ENCODE measurements around the gene BCAR3.

DNA sequence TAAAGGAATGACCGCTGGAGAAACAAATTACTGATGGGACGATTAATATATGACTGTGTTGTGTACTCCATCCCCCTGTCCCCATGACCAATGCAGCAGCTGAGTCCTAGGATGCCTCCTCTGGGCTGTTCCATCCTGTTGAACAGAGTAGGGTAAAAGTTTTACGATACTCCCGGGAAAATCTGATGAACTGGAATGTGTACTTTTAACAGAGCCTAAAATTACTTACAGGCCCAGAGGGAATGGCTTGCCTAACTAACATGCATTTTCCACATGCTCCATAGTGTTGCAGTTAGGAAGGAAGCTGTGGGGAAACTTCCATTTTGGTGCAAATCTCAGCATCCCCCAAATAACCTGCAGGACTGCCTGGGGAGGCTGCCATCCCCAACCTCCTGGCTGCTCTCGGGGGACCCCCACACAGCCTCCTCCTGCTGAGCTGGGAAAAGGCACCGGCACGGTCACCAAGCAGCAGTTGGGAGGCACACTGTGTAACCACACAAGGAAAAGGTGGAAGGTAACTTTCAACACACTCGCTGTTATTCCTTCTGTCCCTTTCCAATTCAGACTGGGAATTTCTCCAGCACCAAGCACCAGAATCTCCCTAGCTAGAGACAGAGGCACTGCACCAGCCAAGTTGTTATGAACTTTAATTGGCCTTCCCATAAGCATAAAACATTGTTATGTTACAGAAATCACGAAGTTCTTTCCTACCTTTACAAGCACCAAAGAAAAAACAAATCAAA, 97.2 kb downstream of the BCAR3 start:
- TF ChIP-seq POLR2A (IDR thresholded peaks at IDR 0.05): no peak
- TF ChIP-seq, protein P1, sequence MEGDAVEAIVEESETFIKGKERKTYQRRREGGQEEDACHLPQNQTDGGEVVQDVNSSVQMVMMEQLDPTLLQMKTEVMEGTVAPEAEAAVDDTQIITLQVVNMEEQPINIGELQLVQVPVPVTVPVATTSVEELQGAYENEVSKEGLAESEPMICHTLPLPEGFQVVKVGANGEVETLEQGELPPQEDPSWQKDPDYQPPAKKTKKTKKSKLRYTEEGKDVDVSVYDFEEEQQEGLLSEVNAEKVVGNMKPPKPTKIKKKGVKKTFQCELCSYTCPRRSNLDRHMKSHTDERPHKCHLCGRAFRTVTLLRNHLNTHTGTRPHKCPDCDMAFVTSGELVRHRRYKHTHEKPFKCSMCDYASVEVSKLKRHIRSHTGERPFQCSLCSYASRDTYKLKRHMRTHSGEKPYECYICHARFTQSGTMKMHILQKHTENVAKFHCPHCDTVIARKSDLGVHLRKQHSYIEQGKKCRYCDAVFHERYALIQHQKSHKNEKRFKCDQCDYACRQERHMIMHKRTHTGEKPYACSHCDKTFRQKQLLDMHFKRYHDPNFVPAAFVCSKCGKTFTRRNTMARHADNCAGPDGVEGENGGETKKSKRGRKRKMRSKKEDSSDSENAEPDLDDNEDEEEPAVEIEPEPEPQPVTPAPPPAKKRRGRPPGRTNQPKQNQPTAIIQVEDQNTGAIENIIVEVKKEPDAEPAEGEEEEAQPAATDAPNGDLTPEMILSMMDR (IDR thresholded peaks at IDR 0.05): peak in 3 of 7 experiments; percentile 13 to 44 (median 17)
